K562 (cell line): ENCODE data around the gene HYAL1. TPM values are rescaled to one million over a fixed set of nuclear protein-coding genes. Genes with fewer than 3 reads are reported as not detected.
A peak's percentile ranks its signal among the peaks of the same experiment; 100 is the strongest.

Source experiments
- FOXP1 ChIP-seq: sonication (generic); formaldehyde crosslinking; IDR thresholded peaks from 2 replicates; pipeline ENCODE4 v1.8.0; 2022; ENCODE audit warnings: mild to moderate bottlenecking, missing genetic modification reagents
- ILF3 ChIP-seq: fragments of 450-650 bp; IDR thresholded peaks from 2 replicates; pipeline ENCODE4 v1.6.1; 2018; ENCODE audit warnings: antibody characterized with exemption, mild to moderate bottlenecking, moderate library complexity, borderline replicate concordance
- MCM3 ChIP-seq: fragments of 450-650 bp; IDR thresholded peaks from 2 replicates; pipeline ENCODE4 v1.6.1; 2016
- MTA3 ChIP-seq: fragments of 450-650 bp; formaldehyde crosslinking; IDR thresholded peaks from 2 replicates; pipeline ENCODE4 v1.6.1; 2017; ENCODE audit warnings: mild to moderate bottlenecking, borderline replicate concordance
- POLR3G ChIP-seq: IDR thresholded peaks from 2 replicates; pipeline ENCODE4 v1.6.1; 2011; ENCODE audit not compliant: insufficient read length, insufficient replicate concordance; ENCODE audit errors: extremely low read depth
- SIN3B ChIP-seq: fragments of 450-650 bp; IDR thresholded peaks from 2 replicates; pipeline ENCODE4 v1.6.1; 2017; ENCODE audit warnings: low read depth, mild to moderate bottlenecking, moderate library complexity
- VEZF1 ChIP-seq: fragments of 200-800 bp; sonication (Bioruptor generic); IDR thresholded peaks from 2 replicates; pipeline ENCODE4 v1.6.1; 2017; ENCODE audit warnings: missing genetic modification characterization, missing compliant biosample characterization
- ZNF354B ChIP-seq: fragments of 250-450 bp; sonication (Bioruptor Pico); IDR thresholded peaks from 2 replicates; pipeline ENCODE4 v1.4.0; 2020
- ZNF699 ChIP-seq: fragments of 250-450 bp; sonication (Bioruptor Pico); IDR thresholded peaks from 2 replicates; pipeline ENCODE4 v1.8.0; 2021; ENCODE audit warnings: mild to moderate bottlenecking, moderate library complexity; ENCODE audit not compliant: insufficient replicate concordance
- polyA plus RNA-seq, 8 experiments: library from polyadenylated mRNA; depleted of rRNA in 4 of 8; stranded (reverse) in 5 of 8; unstranded in 3 of 8; fragments of >200 nt; fragmentation: Nextera tagmentation in 2 of 8; fragmentation: Illumina TruSeq in 1 of 8; extraction: Ambion mirVana in 2 of 8; extraction: Trizol in 1 of 8; gene quantifications; 2 replicates each; pipeline versions ENCODE4 v1.2.1 to v1.2.3, GENCODE V29; 2011 to 2014; ENCODE audit warnings: inconsistent platforms in 1 of 8, missing spikeins in 1 of 8
- total RNA-seq, 7 experiments: library from RNA; depleted of rRNA in 6 of 7; stranded (reverse); fragments of >200 nt in 6 of 7; fragmentation: Illumina TruSeq in 2 of 7; extraction: Trizol in 2 of 7; gene quantifications; 2 replicates each; pipeline versions ENCODE4 v1.2.1 to v1.2.3, GENCODE V29; 2011 to 2021; ENCODE audit warnings: low replicate concordance in 1 of 7
- TF ChIP-seq, protein P1 (sequence below): fragments of 450-650 bp; IDR thresholded peaks from 2 replicates; pipeline ENCODE4 v1.6.1; 2016; ENCODE audit warnings: mild to moderate bottlenecking, moderate library complexity
- TF ChIP-seq, protein P2 (sequence below): sonication (generic); formaldehyde crosslinking; IDR thresholded peaks from 2 replicates; pipeline ENCODE4 v1.8.0; 2022; ENCODE audit warnings: mild to moderate bottlenecking, low read depth, missing genetic modification reagents
- TF ChIP-seq, protein P3 (sequence below): fragments of 250-450 bp; sonication (Bioruptor Pico); IDR thresholded peaks from 2 replicates; pipeline ENCODE4 v1.6.1; 2021; ENCODE audit warnings: mild to moderate bottlenecking

HYAL1 gene
- total and polyA plus RNA-seq, 9 of the 15 experiments (the other 6 are each of a cell fraction or from before 2014, with no cell fraction given): 1.4 to 8.5 (median 4.7) TPM

DNA sequence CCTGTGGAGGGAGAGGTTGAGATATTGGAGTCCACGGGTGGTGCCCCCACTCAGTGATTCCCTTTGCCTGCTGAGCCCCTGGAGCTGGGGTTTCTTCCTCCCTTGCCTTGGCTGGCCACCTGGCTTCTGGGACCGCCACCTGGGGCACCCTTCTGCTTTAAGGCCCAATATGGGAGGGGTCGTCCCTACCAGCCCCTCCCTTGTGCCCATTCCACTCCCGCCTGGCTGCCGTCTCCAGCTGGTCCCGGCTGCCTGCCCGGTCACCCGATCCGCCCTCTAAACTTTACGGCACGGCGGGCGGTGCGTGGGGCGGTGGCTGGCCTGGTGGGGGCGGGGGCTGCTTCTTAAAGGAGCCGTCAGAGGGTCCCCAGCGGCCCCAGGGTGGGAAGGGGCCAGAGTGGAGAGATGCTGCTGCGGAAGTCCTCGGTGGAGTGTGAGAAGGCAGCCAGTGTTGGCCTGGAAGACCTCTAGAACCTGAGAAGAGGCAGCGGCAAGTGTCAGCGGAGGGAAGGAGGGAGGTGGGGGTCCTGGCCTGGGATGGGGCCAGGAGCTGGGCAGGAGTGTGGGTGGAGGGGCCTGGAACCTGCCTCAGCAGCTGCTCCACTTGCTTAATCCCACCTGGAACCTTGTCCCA, 36.0 kb downstream of the HYAL1 start (continued):
- TF ChIP-seq, protein P1, sequence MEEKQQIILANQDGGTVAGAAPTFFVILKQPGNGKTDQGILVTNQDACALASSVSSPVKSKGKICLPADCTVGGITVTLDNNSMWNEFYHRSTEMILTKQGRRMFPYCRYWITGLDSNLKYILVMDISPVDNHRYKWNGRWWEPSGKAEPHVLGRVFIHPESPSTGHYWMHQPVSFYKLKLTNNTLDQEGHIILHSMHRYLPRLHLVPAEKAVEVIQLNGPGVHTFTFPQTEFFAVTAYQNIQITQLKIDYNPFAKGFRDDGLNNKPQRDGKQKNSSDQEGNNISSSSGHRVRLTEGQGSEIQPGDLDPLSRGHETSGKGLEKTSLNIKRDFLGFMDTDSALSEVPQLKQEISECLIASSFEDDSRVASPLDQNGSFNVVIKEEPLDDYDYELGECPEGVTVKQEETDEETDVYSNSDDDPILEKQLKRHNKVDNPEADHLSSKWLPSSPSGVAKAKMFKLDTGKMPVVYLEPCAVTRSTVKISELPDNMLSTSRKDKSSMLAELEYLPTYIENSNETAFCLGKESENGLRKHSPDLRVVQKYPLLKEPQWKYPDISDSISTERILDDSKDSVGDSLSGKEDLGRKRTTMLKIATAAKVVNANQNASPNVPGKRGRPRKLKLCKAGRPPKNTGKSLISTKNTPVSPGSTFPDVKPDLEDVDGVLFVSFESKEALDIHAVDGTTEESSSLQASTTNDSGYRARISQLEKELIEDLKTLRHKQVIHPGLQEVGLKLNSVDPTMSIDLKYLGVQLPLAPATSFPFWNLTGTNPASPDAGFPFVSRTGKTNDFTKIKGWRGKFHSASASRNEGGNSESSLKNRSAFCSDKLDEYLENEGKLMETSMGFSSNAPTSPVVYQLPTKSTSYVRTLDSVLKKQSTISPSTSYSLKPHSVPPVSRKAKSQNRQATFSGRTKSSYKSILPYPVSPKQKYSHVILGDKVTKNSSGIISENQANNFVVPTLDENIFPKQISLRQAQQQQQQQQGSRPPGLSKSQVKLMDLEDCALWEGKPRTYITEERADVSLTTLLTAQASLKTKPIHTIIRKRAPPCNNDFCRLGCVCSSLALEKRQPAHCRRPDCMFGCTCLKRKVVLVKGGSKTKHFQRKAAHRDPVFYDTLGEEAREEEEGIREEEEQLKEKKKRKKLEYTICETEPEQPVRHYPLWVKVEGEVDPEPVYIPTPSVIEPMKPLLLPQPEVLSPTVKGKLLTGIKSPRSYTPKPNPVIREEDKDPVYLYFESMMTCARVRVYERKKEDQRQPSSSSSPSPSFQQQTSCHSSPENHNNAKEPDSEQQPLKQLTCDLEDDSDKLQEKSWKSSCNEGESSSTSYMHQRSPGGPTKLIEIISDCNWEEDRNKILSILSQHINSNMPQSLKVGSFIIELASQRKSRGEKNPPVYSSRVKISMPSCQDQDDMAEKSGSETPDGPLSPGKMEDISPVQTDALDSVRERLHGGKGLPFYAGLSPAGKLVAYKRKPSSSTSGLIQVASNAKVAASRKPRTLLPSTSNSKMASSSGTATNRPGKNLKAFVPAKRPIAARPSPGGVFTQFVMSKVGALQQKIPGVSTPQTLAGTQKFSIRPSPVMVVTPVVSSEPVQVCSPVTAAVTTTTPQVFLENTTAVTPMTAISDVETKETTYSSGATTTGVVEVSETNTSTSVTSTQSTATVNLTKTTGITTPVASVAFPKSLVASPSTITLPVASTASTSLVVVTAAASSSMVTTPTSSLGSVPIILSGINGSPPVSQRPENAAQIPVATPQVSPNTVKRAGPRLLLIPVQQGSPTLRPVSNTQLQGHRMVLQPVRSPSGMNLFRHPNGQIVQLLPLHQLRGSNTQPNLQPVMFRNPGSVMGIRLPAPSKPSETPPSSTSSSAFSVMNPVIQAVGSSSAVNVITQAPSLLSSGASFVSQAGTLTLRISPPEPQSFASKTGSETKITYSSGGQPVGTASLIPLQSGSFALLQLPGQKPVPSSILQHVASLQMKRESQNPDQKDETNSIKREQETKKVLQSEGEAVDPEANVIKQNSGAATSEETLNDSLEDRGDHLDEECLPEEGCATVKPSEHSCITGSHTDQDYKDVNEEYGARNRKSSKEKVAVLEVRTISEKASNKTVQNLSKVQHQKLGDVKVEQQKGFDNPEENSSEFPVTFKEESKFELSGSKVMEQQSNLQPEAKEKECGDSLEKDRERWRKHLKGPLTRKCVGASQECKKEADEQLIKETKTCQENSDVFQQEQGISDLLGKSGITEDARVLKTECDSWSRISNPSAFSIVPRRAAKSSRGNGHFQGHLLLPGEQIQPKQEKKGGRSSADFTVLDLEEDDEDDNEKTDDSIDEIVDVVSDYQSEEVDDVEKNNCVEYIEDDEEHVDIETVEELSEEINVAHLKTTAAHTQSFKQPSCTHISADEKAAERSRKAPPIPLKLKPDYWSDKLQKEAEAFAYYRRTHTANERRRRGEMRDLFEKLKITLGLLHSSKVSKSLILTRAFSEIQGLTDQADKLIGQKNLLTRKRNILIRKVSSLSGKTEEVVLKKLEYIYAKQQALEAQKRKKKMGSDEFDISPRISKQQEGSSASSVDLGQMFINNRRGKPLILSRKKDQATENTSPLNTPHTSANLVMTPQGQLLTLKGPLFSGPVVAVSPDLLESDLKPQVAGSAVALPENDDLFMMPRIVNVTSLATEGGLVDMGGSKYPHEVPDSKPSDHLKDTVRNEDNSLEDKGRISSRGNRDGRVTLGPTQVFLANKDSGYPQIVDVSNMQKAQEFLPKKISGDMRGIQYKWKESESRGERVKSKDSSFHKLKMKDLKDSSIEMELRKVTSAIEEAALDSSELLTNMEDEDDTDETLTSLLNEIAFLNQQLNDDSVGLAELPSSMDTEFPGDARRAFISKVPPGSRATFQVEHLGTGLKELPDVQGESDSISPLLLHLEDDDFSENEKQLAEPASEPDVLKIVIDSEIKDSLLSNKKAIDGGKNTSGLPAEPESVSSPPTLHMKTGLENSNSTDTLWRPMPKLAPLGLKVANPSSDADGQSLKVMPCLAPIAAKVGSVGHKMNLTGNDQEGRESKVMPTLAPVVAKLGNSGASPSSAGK: no peak
- TF ChIP-seq MTA3 (no peak), MCM3 (no peak), ZNF354B (CRISPR knock-in tag) (no peak), ILF3 (no peak), SIN3B (no peak), VEZF1 (CRISPR knock-in tag) (peak; percentile 30; the same call in 1 of the 2 replicates), ZNF699 (no peak), FOXP1 (CRISPR knock-in tag) (no peak), POLR3G (no peak)
- TF ChIP-seq, protein P2, sequence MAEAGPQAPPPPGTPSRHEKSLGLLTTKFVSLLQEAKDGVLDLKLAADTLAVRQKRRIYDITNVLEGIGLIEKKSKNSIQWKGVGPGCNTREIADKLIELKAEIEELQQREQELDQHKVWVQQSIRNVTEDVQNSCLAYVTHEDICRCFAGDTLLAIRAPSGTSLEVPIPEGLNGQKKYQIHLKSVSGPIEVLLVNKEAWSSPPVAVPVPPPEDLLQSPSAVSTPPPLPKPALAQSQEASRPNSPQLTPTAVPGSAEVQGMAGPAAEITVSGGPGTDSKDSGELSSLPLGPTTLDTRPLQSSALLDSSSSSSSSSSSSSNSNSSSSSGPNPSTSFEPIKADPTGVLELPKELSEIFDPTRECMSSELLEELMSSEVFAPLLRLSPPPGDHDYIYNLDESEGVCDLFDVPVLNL (CRISPR knock-in tag): no peak
- TF ChIP-seq, protein P3, sequence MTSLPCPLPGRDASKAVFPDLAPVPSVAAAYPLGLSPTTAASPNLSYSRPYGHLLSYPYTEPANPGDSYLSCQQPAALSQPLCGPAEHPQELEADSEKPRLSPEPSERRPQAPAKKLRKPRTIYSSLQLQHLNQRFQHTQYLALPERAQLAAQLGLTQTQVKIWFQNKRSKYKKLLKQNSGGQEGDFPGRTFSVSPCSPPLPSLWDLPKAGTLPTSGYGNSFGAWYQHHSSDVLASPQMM: no peak
